ENCODE measurements around the gene CD300A. TPM values are rescaled to one million over a fixed set of nuclear protein-coding genes. Genes with fewer than 3 reads are reported as not detected.

Gene CD300A
- total and polyA plus RNA-seq, 4 donors, result 2.2 to 11.5 (median 8.0) TPM

- WGBS, result 29% methylated on average over 8 of the region's 8 CpGs
- Histone ChIP-seq H3K27ac (ENCODE audit: low read depth in 1 of 2, low read length in 2 of 2) (peak overlapping the region; percentile 83 to 99), H3K9ac (ENCODE audit: low read depth in 1 of 2, low read length in 2 of 2) (peak overlapping the region; percentile 19 to 36), H3K4me1 (ENCODE audit: control insufficient read depth in 4 of 4, insufficient read depth in 4 of 4, low read length in 3 of 4) (peaks cover 27 to 89% (median 69%) of the 10 kb centered on the region in 4 donors), H3K27me3 (ENCODE audit: control insufficient read depth in 4 of 4, insufficient read depth in 4 of 4, low read length in 3 of 4) (no peaks in the 10 kb centered on the region), H3K36me3 (ENCODE audit: control insufficient read depth in 4 of 4, insufficient read depth in 3 of 4, low read depth in 1 of 4, low read length in 3 of 4) (peaks cover 0 to 11% (median 0%) of the 10 kb centered on the region in 4 donors), H3K4me3 (ENCODE audit: low read depth in 1 of 3, low read length in 3 of 3) (peak overlapping the region; percentile 22 to 60 (median 27)), H3K9me3 (ENCODE audit: control insufficient read depth in 4 of 4, low read length in 3 of 4) (no peaks in the 10 kb centered on the region)
- TF ChIP-seq YY1 (IDR thresholded peaks at IDR 0.05) (no peak), HNF4A (conservative IDR thresholded peaks at IDR 0.05) (no peak), SP1 (IDR thresholded peaks at IDR 0.05) (no peak), HNF4G (IDR thresholded peaks at IDR 0.05) (no peak), NR2F2 (IDR thresholded peaks at IDR 0.05) (no peak), GABPA (IDR thresholded peaks at IDR 0.05 in 1 of 2, conservative IDR thresholded peaks at IDR 0.05 in 1 of 2) (no peak)
- TF ChIP-seq, protein P1, sequence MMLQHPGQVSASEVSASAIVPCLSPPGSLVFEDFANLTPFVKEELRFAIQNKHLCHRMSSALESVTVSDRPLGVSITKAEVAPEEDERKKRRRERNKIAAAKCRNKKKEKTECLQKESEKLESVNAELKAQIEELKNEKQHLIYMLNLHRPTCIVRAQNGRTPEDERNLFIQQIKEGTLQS (IDR thresholded peaks at IDR 0.05), result no peak
- TF ChIP-seq, protein P2, sequence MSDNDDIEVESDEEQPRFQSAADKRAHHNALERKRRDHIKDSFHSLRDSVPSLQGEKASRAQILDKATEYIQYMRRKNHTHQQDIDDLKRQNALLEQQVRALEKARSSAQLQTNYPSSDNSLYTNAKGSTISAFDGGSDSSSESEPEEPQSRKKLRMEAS (IDR thresholded peaks at IDR 0.05), result no peak
- no peak for DNase-seq (ENCODE audit: low spot score)
Observed at GRCh38 chr17:74443516-74444296, 22.7 kb upstream of the CD300A start.

GRCh38 chr17:74444406-74444805, 22.0 kb upstream of the CD300A start:
- Histone ChIP-seq H3K4me3 (ENCODE audit: low read depth in 1 of 3, low read length in 3 of 3) (peak overlapping the region in 2 of 3 donors; percentile 7 to 60), H3K36me3 (ENCODE audit: control insufficient read depth in 4 of 4, insufficient read depth in 3 of 4, low read depth in 1 of 4, low read length in 3 of 4) (peaks cover 0 to 11% (median 0%) of the 10 kb centered on the region in 4 donors)
- 14% methylated on average over 12 of the region's 12 CpGs for WGBS

More at GRCh38 chr17:74444406-74444805, 22.0 kb upstream of the CD300A start:
- Histone ChIP-seq H3K9ac (ENCODE audit: low read depth in 1 of 2, low read length in 2 of 2) (peak overlapping the region; percentile 10 to 50), H3K9me3 (ENCODE audit: control insufficient read depth in 4 of 4, low read length in 3 of 4) (no peaks in the 10 kb centered on the region), H3K27me3 (ENCODE audit: control insufficient read depth in 4 of 4, insufficient read depth in 4 of 4, low read length in 3 of 4) (no peaks in the 10 kb centered on the region), H3K27ac (ENCODE audit: low read depth in 1 of 2, low read length in 2 of 2) (peak overlapping the region; percentile 83 to 99), H3K4me1 (ENCODE audit: control insufficient read depth in 4 of 4, insufficient read depth in 4 of 4, low read length in 3 of 4) (peaks cover 30 to 89% (median 69%) of the 10 kb centered on the region in 4 donors)
- peak; percentile 61 for TF ChIP-seq TAF1 (conservative IDR thresholded peaks at IDR 0.05)
- TF ChIP-seq, protein P2 (IDR thresholded peaks at IDR 0.05), result peak; percentile 97
- TF ChIP-seq REST (IDR thresholded peaks at IDR 0.05), result peak; percentile 72
- TF ChIP-seq, protein P1 (IDR thresholded peaks at IDR 0.05), result no peak
- TF ChIP-seq RXRA (IDR thresholded peaks at IDR 0.05), result peak; percentile 99
- TF ChIP-seq NR2F2 (IDR thresholded peaks at IDR 0.05), result peak; percentile 99
- peak; percentile 97 for TF ChIP-seq SP1 (IDR thresholded peaks at IDR 0.05)
- peak in 1 of 2 donors; percentile 68 for TF ChIP-seq GABPA (IDR thresholded peaks at IDR 0.05 in 1 of 2, conservative IDR thresholded peaks at IDR 0.05 in 1 of 2)
- no peak for TF ChIP-seq CTCF (IDR thresholded peaks at IDR 0.05; ENCODE audit: low read depth, low read length, missing input control)
- TF ChIP-seq ZBTB33 (IDR thresholded peaks at IDR 0.05), result peak; percentile 31
- TF ChIP-seq HNF4A (conservative IDR thresholded peaks at IDR 0.05), result peak; percentile 70 to 80
- TF ChIP-seq YY1 (IDR thresholded peaks at IDR 0.05), result peak; percentile 64
- TF ChIP-seq FOXA2 (IDR thresholded peaks at IDR 0.05), result no peak
- peak; percentile 64 for TF ChIP-seq HNF4G (IDR thresholded peaks at IDR 0.05)
- TF ChIP-seq JUND (IDR thresholded peaks at IDR 0.05), result peak; percentile 70 to 76
- TF ChIP-seq RAD21 (IDR thresholded peaks at IDR 0.05), result peak in 1 of 2 donors; percentile 43
- TF ChIP-seq FOXA1 (IDR thresholded peaks at IDR 0.05), result peak; percentile 58
- TF ChIP-seq EGR1 (IDR thresholded peaks at IDR 0.05; ENCODE audit: low read depth in 2 of 2), result peak; percentile 82 to 87
- peak; percentile 69 for DNase-seq (ENCODE audit: low spot score)

Data from liver (tissue), 9 donors.